SK-N-SH (cell line): ENCODE data around the gene ZNF784.

Source experiments
- EP300 ChIP-seq, 2 experiments: IDR thresholded peaks; 2 replicates each; pipeline versions ENCODE4 v1.4.0 to v1.6.1; 2012; ENCODE audit warnings: borderline replicate concordance in 1 of 2, low read depth in 1 of 2, low read length in 1 of 2
- FOXJ3 ChIP-seq: sonication (generic); formaldehyde crosslinking; IDR thresholded peaks from 2 replicates; pipeline ENCODE4 v1.5.1; 2020; ENCODE audit warnings: mild to moderate bottlenecking, missing genetic modification reagents
- MXI1 ChIP-seq: IDR thresholded peaks from 2 replicates; pipeline ENCODE4 v1.6.1; 2012; ENCODE audit warnings: mild to moderate bottlenecking, low read depth, low read length, improper control_type of control experiment
- NRF1 ChIP-seq: IDR thresholded peaks from 2 replicates; pipeline ENCODE4 v1.6.1; 2012; ENCODE audit warnings: low read depth, mild to moderate bottlenecking, low read length
- POLR2AphosphoS5 ChIP-seq: IDR thresholded peaks from 2 replicates; pipeline ENCODE4 v1.6.1; 2012; ENCODE audit warnings: low read depth, low read length
- RAD21 ChIP-seq: IDR thresholded peaks from 2 replicates; pipeline ENCODE4 v1.6.1; 2012; ENCODE audit warnings: mild to moderate bottlenecking, low read length
- REST ChIP-seq: IDR thresholded peaks from 2 replicates; pipeline ENCODE4 v1.6.1; 2012; ENCODE audit warnings: mild to moderate bottlenecking, low read depth, low read length, moderate library complexity
- RFX5 ChIP-seq: IDR thresholded peaks from 2 replicates; pipeline ENCODE4 v1.6.1; 2012; ENCODE audit warnings: mild to moderate bottlenecking, improper control_type of control experiment, low read length
- YY1 ChIP-seq: IDR thresholded peaks from 2 replicates; pipeline ENCODE4 v1.4.0; 2012; ENCODE audit warnings: low read depth, mild to moderate bottlenecking
- TF ChIP-seq, protein P1 (sequence below): fragments of 200-600 bp; sonication (generic); IDR thresholded peaks from 2 replicates; pipeline ENCODE4 v1.6.1; 2017; ENCODE audit warnings: antibody characterized with exemption, mild to moderate bottlenecking, moderate library complexity

- TF ChIP-seq RFX5 (no peak), MXI1 (no peak), REST (no peak), EP300 (IDR thresholded peaks at IDR 0.05; ENCODE audit: borderline replicate concordance in 1 of 2, low read depth in 1 of 2, low read length in 1 of 2) (no peak), FOXJ3 (CRISPR knock-in tag) (no peak), POLR2AphosphoS5 (no peak), RAD21 (no peak), NRF1 (no peak), YY1 (no peak)
- TF ChIP-seq, protein P1, sequence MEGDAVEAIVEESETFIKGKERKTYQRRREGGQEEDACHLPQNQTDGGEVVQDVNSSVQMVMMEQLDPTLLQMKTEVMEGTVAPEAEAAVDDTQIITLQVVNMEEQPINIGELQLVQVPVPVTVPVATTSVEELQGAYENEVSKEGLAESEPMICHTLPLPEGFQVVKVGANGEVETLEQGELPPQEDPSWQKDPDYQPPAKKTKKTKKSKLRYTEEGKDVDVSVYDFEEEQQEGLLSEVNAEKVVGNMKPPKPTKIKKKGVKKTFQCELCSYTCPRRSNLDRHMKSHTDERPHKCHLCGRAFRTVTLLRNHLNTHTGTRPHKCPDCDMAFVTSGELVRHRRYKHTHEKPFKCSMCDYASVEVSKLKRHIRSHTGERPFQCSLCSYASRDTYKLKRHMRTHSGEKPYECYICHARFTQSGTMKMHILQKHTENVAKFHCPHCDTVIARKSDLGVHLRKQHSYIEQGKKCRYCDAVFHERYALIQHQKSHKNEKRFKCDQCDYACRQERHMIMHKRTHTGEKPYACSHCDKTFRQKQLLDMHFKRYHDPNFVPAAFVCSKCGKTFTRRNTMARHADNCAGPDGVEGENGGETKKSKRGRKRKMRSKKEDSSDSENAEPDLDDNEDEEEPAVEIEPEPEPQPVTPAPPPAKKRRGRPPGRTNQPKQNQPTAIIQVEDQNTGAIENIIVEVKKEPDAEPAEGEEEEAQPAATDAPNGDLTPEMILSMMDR = no peak
These were observed 34.3 kb downstream of the ZNF784 start for GRCh38 chr19:55590109-55590508.
